OCI-M2 (cell line): ENCODE measurements around the gene RERE.
A peak's percentile ranks its signal among the peaks of the same experiment; 100 is the strongest.

Source experiments
- DNase-seq: peaks from one replicate; lab custom pipeline; 2025; ENCODE audit not compliant: unreplicated experiment; lab: John Stamatoyannopoulos, UW

Gene RERE

DNA sequence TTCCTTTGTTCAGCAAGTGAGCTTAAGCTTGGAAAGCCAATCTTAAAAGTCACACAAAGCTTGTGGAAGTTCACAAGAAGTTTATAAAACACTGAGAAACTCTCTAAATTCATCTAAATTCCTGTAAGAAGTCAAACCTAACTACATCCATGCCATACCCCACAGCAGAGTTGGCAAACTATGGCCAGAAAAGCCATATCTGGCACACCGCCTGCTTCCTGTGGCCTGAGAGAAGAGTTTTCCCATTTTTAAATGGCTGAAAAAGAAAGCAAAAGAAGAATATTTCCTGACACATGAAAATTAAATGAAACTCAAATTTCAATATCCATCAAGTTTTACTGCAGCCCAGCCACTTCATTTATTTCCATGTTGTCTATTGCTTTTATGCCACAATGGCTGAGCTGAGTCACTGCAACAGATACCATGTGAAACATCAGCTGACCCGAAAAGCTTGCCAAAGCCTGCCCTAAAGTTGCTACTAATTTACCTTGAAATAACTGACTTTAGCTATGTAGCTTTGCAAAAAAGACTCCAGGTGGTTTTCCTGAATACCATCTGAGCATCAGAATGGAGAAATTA is 262.4 kb downstream of the RERE start:
- no peak for DNase-seq

DNA sequence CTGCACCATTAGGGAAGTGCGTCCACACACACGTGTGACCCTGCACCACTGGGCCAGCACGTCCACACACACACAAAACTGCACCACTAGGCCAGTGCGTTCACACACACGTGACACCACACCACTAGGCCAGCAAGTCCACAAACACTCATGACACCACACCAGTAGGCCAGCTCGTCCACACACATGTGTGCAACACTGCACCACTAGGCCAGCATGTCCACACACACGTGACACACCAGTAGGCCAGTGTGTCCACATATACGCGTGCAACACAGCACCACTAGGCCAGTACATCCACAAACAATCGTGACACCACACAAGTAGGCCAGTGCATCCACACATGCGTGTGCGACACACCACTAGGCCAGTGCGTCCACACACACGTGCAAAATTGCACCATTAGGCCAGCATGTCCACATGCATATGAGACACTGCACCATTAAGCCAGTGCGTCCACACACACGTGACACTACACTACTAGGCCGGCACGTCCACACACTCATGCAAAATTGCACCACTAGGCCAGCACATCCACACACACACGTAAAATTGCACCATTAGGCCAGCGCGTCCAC is 264.5 kb downstream of the RERE start:
- no peak for DNase-seq

DNA sequence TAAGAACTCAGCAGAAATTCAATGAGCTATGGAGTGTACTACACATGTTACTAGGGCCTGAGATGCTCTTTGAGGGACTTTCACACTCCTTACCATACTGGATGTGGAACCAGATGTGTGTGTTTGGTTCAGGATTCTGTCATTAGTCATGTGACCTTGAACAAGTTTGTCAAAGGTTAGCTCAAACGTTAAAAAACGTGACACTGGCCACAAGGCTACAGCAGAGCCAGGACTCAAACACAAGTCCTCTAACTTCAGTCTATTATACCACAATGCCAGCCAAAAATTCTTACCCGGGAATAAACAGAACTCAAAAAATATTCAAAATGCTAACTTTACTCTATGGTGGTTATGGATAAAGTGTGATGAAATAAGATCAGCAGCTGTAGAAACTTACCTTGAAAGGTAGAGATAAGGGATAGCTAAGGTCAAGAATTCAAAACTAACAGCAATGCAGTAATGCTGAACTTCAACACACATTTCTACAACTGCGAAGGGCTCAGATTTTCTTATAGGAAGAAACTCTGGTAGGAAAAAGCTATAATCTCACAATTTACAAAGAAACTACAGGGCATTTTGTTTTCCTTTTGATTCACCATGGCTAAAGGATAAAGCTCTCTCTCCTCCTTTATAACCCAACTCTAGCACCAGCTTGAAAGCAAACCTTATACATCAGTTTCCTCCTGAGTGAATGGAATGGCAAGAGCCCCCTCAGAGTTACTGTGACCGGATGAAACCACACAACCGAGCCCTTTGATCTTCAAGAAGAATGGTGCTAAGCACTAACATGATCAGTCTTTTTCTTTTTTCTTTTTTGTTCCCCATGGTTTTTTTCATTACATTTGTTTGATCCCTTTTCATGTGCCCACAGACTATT is 265.6 kb downstream of the RERE start:
- no peak for DNase-seq

DNA sequence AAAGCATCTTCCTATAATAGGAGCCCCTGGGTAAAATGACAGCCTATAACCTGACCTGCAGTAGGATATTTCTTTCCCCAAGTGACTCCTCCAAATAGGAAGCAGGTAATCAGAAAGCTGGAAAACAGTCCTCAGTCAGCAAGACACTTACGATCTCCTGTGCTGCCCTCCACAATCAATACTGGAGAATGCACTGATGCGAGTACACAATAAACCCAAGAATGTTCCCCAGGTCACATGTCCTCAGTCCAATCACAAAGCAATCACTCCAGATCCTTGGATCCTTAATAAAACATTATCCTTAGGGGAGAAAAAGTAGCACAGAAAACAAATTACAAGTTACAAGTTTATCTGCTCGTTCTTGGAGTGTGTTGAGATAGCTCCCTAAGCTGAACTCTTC is 266.4 kb downstream of the RERE start:
- no peak for DNase-seq

DNA sequence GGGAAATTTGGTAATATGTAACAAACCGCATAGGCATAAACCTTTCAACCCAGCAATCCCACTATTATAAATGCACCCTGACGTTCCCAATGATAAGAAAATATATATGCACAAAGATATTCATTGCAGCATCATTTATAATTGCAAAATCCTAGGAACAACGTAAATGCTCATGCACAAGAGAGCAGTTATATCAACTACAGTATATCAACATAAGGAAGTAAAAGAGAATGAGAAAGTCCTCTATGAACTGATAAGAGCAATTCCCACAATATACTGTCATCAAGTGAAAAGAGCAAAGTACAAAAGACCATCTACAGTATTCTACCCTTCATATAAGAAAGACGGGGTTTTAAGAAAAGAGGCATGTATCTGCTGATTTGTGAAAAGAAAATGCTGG is 269.6 kb downstream of the RERE start:
- DNase-seq, result no peak

DNA sequence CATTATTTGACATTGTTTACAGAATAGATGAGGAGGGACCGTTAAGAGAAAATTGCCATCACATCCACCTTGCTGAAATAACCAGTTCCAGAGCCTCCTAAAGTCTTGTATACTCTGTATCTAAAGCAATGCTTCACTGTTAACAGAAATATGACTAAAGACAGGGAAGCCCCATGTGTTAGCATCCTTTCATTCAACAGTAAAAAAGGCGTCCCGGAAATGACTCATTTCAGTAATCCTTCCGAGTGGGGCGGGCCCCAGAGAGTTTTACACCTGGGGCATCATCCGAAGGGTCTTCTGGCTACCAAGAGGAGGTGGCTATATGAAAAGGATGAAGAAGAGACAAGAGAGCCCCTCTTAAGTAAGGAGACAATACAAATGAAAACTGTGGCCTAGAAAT is 272.4 kb downstream of the RERE start:
- no peak for DNase-seq

DNA sequence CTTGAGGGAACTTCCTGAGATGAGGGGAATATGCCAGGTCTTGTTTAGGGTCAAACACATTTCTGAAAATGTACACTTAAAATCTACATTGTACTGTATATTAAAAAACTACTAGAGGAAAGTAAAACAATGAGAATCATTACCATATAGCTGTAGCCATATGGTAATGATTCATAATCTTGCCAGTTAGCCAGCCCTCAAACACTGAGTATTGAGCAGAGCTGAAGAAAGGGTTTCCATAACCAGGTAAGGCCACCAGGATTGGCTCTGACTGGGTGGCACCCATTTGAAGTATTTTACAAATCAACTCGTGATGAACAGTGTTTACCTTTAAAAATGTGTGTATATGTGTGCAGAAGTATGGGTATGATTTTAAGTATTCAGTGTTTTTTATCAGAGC is 272.8 kb downstream of the RERE start:
- no peak for DNase-seq

DNA sequence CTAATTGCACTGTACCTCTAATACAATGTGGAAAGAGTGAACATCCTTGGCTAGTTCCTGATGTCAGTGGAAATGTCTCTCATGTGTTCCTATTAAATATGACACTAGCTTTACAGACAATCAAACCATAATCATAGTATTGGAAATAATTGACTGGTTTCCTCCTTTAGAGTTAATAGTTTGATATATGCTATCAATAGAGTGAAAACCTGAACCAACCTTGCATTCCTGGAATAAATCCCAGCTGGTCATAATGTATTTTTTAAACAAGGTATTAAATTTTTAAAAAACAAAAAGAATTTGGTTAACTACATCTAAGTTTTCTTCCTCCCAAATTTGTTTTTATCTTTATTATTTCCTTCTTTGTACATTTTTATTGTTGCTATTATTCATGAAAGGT is 273.5 kb downstream of the RERE start:
- DNase-seq, result no peak

DNA sequence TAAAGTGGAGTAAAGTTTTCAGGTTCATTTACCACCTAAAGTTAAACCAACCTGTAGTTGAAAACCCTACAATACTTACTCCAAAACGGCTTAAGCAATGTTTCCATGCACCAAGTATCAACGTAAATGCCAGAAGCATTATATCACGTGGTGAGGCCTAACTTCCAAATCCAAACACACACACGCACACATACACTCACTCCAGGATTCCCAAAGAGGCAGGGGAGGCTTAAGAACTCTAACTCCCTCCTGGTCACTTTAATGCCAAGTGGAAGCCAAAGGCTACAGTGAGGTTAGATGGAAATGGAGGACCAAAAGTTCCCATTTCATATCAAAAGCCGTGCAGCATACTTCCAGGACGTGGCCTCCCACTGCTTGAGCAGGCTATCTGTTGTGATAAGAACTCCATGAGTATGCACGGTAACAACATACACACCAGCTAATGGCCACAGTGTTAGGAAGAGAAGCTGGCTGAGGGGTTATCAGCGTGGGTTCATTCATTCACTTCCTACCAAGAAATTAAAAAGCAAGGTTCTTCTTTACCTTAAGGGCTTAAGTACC is 275.4 kb downstream of the RERE start:
- peak; percentile 40 for DNase-seq

DNA sequence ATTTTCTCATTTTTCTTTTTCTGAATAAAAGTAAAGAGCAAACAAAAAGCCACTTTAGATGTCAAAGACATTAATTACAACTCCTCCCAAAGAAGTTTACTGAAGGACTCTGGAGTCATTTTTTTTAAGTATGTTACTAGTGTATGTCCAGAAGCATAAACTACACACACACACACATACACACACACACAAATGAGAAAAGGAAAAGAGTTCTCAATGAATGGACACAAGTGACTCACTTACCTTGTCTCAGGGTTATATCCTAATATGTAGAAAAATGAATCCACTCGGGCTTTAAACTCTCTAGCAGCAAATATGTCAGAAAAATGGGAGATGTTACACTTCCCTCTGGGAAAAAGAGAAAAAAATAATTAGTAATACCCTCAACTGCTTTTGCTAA is 276.5 kb downstream of the RERE start:
- no peak for DNase-seq

DNA sequence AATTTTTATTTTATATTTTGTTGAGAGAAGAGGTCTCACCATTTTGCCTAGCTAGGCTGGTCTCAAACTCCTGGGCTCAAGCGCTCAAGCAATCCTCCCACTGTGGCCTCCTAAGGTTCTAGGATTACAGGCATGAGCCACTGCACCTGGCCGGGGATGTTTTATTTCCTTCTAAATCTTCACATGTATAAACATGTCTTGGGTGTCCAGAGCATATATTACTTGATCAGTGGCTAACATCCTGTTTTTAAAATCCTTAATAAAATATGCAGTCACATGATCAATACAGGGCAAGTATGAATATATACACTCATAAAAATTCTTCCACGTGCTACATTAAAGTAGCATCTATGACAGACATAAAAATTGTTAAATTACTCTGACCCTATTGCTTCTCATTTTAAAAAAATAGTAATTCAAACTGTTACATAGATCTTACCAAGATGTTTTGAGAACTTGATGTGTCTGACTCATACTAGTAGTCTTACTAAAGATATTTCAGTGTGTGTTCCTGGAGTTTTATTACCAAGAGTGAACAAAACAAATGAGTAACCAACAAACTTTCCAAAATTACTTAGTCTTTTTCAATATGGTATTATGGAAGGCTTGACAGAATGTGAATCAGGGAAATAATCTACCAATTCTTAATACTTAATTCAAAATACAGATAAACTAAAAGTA is 277.0 kb downstream of the RERE start:
- no peak for DNase-seq

DNA sequence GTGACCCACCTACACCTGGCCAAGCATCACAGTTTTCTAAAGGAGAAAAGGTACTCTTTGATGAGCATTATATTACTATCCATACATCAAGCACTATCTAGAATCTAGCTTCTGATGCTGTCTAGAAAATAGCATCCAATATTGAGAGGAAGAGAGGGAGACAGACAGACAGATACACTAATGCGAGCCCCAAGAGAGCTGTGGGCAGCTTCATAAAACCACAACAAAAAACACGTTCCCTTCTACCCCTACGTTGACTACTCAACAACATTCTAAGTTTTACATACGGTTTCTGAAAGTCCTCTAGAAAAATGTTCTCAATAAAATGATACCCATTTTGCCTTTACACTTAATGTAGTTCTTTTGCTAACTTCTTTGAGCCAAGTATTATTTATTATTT is 277.8 kb downstream of the RERE start:
- no peak for DNase-seq

DNA sequence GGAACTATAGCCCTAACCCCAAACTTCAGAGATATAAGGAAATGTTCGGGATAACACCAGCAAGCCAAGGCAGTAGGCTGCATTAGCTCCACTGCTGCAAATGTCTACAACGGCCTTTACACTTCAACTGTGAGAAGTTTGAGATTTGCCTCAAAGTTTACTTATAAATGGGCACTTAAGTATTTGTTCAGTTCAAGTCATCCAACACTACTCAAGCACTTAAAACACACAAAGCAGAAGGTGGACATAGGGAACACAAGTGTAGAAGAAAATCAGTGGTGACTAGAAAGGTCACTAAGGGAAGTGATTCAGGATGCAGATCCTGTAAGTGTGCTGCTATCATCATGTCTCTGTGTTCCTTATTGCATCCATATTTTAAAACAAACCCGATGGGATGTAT is 278.9 kb downstream of the RERE start:
- DNase-seq, result no peak

DNA sequence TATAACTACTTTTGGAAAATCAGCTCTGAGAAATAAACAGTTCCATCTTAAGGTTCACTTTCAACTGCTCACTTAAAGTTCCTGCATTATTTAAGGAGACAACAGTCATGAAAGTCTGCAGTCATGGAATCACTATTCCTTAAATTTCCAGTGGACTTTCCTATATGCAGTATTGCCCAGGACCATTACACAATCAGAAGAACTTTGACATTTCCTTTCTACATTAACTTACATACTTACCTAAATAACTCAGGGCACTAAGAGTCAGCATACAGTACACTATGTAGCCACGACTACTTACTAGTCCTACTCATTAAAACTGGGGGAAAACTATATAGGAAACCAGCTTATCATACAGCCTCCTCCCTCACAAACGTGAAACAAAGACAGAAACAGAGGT is 279.4 kb downstream of the RERE start:
- DNase-seq, result no peak

DNA sequence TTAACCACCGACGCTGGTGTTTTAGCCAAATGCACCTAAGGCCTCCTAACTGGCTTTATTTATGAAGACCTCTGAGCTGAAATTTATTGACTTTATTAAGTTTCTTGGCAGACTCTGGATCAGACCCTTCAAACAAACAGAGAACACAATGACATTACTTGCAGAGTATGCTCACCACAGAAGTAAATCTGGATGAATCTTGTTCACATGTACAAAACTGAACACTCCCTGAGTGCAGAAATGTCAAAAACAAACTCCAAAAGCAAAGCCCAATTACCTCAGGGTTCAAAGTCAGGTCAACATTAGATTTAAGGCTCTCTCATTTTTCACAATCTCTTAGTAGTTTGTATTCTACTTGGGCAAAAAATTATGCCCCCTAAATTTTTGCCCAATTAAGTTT is 280.9 kb downstream of the RERE start:
- no peak for DNase-seq

DNA sequence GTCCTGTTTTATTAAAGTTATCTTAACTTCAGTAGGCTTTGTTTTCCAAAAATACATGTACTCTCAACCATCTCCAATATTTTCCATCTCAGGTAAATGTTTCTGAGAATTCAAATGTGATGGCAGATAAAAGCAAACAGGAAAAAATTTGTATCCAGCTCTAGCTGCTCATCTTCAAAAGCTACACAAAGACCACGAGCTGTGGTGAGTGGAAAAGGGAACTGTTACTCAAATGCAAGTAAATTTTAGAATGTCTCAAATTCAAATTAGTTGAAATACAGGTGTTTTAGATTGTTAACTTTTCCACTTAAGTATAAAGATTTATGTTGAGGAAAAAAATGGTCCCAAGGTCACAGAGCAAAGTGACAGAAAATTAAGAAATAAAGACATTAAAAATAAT is 283.5 kb downstream of the RERE start:
- no peak for DNase-seq

DNA sequence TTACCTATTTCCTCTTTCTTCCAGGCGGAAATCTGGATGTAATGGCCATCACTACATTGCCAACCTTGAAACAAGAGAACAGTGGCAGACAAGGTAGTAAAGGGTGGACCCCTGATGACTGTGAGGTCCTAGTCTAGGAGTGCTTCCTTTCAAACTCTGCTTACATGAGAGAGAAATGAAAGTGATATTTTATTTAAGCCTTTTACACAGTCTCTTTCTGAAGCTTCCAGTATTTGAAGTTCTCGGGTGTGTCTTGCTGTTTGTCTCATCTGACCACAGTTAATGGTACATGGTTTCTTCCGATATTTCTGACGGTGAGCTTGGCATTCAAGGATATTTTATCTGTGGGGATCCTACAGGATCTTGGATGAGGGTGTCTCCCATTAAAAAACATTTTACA is 284.3 kb downstream of the RERE start:
- no peak for DNase-seq

DNA sequence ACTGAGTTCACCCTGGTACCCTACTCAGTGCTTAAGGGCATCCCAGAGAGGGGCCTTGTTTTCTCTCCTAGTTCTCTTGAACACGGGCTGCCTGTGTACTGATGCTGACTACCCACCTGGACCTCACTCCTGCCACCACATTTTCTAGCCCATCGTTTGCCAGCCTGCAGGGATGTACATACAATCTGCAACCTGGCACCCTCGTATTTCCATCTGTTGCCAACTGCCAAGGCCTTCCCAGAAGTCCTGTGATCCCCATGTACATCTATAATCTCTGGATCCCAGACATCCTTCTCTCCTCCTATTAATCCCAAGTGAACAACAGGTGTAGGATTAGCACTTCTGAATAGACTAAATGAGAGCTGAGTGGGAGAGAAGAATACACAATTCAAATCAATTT is 287.5 kb downstream of the RERE start:
- DNase-seq, result no peak

DNA sequence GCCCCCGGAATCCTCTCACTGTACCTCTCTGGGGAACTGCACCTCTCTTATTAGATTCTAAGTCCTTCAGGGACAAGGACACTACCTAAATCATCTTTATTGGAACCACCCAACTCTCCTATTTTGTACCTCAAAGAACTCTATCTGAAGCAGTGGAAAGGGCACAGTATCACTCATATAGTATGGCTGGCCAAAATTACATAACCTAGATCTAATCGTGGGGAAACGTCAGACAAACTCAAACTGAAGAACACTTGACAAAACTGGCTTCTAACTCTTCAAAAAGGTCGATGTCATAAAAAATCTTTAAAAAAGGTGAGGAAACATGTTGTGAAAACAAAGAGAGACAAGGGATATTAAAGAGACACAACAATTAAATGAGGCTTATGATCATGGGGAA is 289.5 kb downstream of the RERE start:
- no peak for DNase-seq

DNA sequence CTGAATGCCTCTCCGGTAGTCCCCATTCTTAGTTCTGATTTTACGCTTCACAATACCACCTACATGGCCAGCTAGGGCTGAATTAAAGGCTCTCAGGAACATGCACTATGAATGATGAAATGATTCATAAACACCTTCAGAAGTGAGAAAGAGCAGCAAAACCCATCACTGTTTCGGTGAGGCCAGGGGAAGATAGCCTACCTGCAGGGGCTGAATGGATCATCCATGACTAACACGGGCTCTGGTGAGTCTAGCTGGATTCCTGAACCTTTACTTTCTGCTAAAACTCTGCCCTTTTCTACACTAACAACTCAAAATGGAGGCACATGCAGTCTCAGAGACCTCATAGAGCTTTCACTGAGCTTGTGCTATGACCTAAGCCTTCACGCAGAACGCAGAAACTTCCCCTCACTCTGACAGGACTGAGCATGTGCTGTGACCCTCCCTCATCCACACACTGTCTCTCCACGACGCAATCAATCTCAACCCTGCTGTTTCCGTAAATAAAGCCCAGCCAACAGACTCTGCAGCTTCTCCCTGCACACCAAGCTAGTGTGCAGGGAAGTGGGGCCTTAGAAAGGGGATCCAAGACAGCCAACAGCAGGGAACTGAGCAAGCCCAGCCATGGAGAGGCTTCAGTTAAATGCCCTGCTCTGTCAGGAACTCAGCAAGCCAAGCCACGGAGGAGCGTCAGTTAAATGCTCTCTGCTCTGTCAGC is 291.7 kb downstream of the RERE start:
- peak; percentile 39 for DNase-seq

DNA sequence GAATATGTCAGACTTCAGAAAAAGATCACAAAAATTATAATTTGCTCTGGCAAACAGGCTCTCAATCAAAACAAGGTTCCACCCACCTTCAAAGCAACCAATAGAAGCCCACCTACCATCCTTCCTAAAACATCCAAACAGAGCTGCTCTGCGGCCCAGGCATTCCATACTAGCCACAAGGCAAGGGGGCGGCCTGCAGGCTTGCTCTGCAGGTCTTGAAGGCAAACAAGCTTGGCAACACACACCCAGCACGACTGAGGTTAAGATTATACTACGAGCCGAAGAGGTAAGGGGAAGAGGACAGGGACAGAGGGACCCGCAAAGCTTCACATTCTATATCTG is 292.3 kb downstream of the RERE start:
- no peak for DNase-seq
